Mucosa of descending colon (tissue), 3 donors: ENCODE data around the gene LMAN2L. TPM values are rescaled to one million over a fixed set of nuclear protein-coding genes. Genes with fewer than 3 reads are reported as not detected.
A peak's percentile ranks its signal among the peaks of the same experiment; 100 is the strongest.

Experiments used
- ATAC-seq: fragments of 200-7000 bp; cut with Tn5 transposase; one replicate; pipeline ENCODE4 v1.9.1; 2020; ENCODE audit warnings: mild to moderate bottlenecking, moderate library complexity
- DNase-seq, 3 donors: peaks; one replicate each; pipeline ENCODE4 v3.0.0-alpha.2; 2020
- H3K36me3 ChIP-seq: fragments of 200-600 bp; one replicate; pipeline ENCODE4 v1.8.0; 2021; ENCODE audit warnings: low read depth, mild to moderate bottlenecking
- H3K4me1 ChIP-seq: fragments of 200-600 bp; one replicate; pipeline ENCODE4 v1.8.0; 2021; ENCODE audit warnings: low read depth, mild to moderate bottlenecking
- H3K4me3 ChIP-seq: fragments of 200-600 bp; one replicate; pipeline ENCODE4 v1.8.0; 2021; ENCODE audit warnings: mild to moderate bottlenecking
- H3K9me3 ChIP-seq: fragments of 200-600 bp; one replicate; pipeline ENCODE4 v1.8.0; 2021; ENCODE audit warnings: mild to moderate bottlenecking
- intact Hi-C, 2 donors: fragments of 100-400 bp; cut with DNase I in 1 of 2; cut with micrococcal nuclease in 1 of 2; formaldehyde crosslinking; loops; one replicate each; pipeline versions ENCODE4 v1.11.0 to v1.11.1; 2022; cut with DNase I, micrococcal nuclease
- total RNA-seq, 3 donors: library from RNA; stranded (reverse); fragmentation: NEBNext Ultra II Directional in 2 of 3; extraction: Animal tissue kit (Norgen Biotek cat#: 25700) in 2 of 3; gene quantifications; one replicate each; pipeline versions ENCODE4 v1.2.1 to v1.2.4, GENCODE V29; 2021 to 2023
- TF ChIP-seq, protein P1 (sequence below): fragments of 200-600 bp; IDR thresholded peaks from one replicate; pipeline ENCODE4 v1.8.0; 2022; ENCODE audit warnings: antibody characterized with exemption, mild to moderate bottlenecking
- donor health status: DM: no; HTN: no; CAD: no; lungs with moderate emphysema.
- donor health status: DM: no; HTN: no; CAD: no.
- donor health status: DM: no; HTN: yes; CAD: no.

Gene LMAN2L
- total RNA-seq, 3 donors from 2014 or later = 11.2 to 21.0 (median 14.2) TPM

GRCh38 chr2:96716388-96716787 is 23.5 kb downstream of the LMAN2L start:
- ATAC-seq (no peak), DNase-seq (no peak)
- intact Hi-C loops = no loop called here
- H3K4me1 ChIP-seq = peaks cover 15% of the 10 kb centered on the region
- H3K4me3 ChIP-seq = no peak overlapping the region
- peaks cover 4% of the 10 kb centered on the region for H3K36me3 ChIP-seq
- no peaks in the 10 kb centered on the region for H3K9me3 ChIP-seq
- TF ChIP-seq, protein P1, sequence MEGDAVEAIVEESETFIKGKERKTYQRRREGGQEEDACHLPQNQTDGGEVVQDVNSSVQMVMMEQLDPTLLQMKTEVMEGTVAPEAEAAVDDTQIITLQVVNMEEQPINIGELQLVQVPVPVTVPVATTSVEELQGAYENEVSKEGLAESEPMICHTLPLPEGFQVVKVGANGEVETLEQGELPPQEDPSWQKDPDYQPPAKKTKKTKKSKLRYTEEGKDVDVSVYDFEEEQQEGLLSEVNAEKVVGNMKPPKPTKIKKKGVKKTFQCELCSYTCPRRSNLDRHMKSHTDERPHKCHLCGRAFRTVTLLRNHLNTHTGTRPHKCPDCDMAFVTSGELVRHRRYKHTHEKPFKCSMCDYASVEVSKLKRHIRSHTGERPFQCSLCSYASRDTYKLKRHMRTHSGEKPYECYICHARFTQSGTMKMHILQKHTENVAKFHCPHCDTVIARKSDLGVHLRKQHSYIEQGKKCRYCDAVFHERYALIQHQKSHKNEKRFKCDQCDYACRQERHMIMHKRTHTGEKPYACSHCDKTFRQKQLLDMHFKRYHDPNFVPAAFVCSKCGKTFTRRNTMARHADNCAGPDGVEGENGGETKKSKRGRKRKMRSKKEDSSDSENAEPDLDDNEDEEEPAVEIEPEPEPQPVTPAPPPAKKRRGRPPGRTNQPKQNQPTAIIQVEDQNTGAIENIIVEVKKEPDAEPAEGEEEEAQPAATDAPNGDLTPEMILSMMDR = no peak

DNA sequence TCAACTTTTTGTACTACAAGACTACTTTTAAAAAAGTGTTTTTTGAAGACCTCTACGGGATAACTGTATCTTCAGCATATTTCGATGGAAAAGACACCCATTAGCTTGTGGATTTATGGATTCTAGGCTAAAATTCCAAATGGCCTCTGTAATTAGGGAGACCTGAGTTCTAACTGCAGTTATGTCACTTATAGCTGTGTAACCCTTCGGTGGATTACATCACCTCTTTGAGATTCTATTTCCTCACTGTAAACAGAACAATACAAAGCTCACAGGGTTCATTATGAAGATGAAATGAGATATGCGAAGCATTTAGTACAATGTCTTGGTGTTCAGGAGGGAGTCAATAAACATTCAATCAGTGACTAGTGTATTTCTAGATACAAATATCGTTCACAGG is 24.2 kb downstream of the LMAN2L start:
- H3K4me1 ChIP-seq = peaks cover 15% of the 10 kb centered on the region
- intact Hi-C loops = no loop called here
- H3K9me3 ChIP-seq = no peaks in the 10 kb centered on the region
- DNase-seq = no peak
- peaks cover 5% of the 10 kb centered on the region for H3K36me3 ChIP-seq
- TF ChIP-seq, protein P1 = no peak
- H3K4me3 ChIP-seq = no peak overlapping the region
- peak; percentile 67 for ATAC-seq

- Histone ChIP-seq H3K36me3 (peaks cover 9% of the 10 kb centered on the region), H3K4me3 (no peak overlapping the region), H3K4me1 (peaks cover 15% of the 10 kb centered on the region), H3K9me3 (no peaks in the 10 kb centered on the region)
- intact Hi-C loops = no loop called here
- TF ChIP-seq, protein P1 = no peak
- DNase-seq (no peak), ATAC-seq (no peak)
Measured at GRCh38 chr2:96710985-96711384, 28.9 kb downstream of the LMAN2L start.

GRCh38 chr2:96703021-96703751 is 36.7 kb downstream of the LMAN2L start:
- intact Hi-C loops = no loop called here
- no peak for DNase-seq
- ATAC-seq = no peak
- Histone ChIP-seq H3K4me1 (no peaks in the 10 kb centered on the region), H3K36me3 (peaks cover 4% of the 10 kb centered on the region), H3K9me3 (no peaks in the 10 kb centered on the region), H3K4me3 (no peak overlapping the region)
- TF ChIP-seq, protein P1 = no peak

DNA sequence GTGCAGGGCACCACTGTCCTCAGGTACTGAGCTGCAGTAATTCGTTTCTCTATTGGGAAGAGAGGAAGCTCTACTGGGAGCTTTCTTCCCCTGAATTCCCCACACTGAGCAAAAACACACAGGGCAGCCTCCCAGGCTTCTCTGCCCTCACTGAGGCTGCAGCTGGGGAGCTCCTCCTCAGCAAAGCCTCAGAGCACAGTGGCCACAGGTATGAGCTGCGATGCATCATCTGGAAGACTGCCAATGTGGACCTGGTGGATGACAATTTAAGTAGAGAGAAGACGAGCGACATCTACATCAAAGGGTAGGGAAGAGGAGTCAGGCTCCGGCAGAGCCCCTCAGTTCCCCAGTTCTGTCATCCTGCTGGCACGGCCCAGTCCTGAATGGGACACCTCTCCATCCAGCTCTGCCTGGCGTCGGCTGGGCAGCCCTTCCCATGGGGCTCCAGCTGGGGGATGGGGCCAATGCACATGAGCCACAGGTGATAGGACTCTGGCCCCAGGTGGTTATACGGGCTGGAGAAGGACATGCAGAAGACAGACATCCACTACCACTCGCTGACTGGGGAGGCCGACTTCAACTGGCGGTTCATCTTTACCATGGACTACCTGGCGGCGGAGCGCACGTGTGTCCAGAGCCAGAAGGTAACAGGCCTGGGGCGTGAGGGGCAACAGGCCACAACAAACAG is 37.6 kb downstream of the LMAN2L start:
- H3K9me3 ChIP-seq = no peaks in the 10 kb centered on the region
- DNase-seq (no peak), ATAC-seq (no peak)
- H3K4me1 ChIP-seq = no peaks in the 10 kb centered on the region
- TF ChIP-seq, protein P1 = no peak
- no peak overlapping the region for H3K4me3 ChIP-seq
- intact Hi-C loops = no loop called here
- H3K36me3 ChIP-seq = no peaks in the 10 kb centered on the region
